HG03354 (cell line): ENCODE data around the gene ULBP1.
A peak's percentile ranks its signal among the peaks of the same experiment; 100 is the strongest.
"Not testable (repeated sequence)": the region's sequence is repeated elsewhere in the genome, so short reads cannot be mapped to it uniquely, and the experiment has no call there.

Experiments
- ATAC-seq: cut with Tn5 transposase; IDR thresholded peaks from one replicate; pipeline ENCODE4 v1.9.1; 2021; ENCODE audit warnings: mild to moderate bottlenecking; ENCODE audit not compliant: unreplicated experiment, poor library complexity, severe bottlenecking

Gene ULBP1

GRCh38 chr6:149995971-149996370, 32.2 kb downstream of the ULBP1 start:
- ATAC-seq: no peak

GRCh38 chr6:149999636-150000035, 35.9 kb downstream of the ULBP1 start:
- ATAC-seq: no peak

GRCh38 chr6:150001295-150002008, 37.7 kb downstream of the ULBP1 start:
- ATAC-seq: no peak

GRCh38 chr6:150002710-150003109, 39.0 kb downstream of the ULBP1 start:
- ATAC-seq: no peak

GRCh38 chr6:150003599-150003998, 39.9 kb downstream of the ULBP1 start:
- not testable (repeated sequence) for ATAC-seq

GRCh38 chr6:150004101-150004782, 40.5 kb downstream of the ULBP1 start:
- peak; percentile 15 for ATAC-seq

- ATAC-seq: peak; percentile 78
Observed at GRCh38 chr6:150004783-150005717, 41.3 kb downstream of the ULBP1 start.

GRCh38 chr6:150005761-150006651, 42.3 kb downstream of the ULBP1 start:
- no peak for ATAC-seq

GRCh38 chr6:150006961-150007464, 43.3 kb downstream of the ULBP1 start:
- ATAC-seq: no peak

- no peak for ATAC-seq
Observed at GRCh38 chr6:150008588-150008987, 44.8 kb downstream of the ULBP1 start.

GRCh38 chr6:150012846-150013784, 49.4 kb downstream of the ULBP1 start:
- not testable (repeated sequence) for ATAC-seq

GRCh38 chr6:150013785-150014622, 50.3 kb downstream of the ULBP1 start:
- ATAC-seq: not testable (repeated sequence)

GRCh38 chr6:150014623-150015280, 51.0 kb downstream of the ULBP1 start:
- not testable (repeated sequence) for ATAC-seq

- not testable (repeated sequence) for ATAC-seq
Observed at GRCh38 chr6:150015281-150016001, 51.7 kb downstream of the ULBP1 start.

GRCh38 chr6:150016324-150017185, 52.8 kb downstream of the ULBP1 start:
- ATAC-seq: peak; percentile 65
